Naive thymus-derived CD8-positive, alpha-beta T cell (primary cell): Measurements from ENCODE around the gene C11orf98. TPM values are rescaled to one million over a fixed set of nuclear protein-coding genes. Genes with fewer than 3 reads are reported as not detected.
A peak's percentile ranks its signal among the peaks of the same experiment; 100 is the strongest.
"Not testable (repeated sequence)": the region's sequence is repeated elsewhere in the genome, so short reads cannot be mapped to it uniquely, and the experiment has no call there.

Experiments used
- ATAC-seq, 2 donors: fragments of 150-1000 bp; cut with Tn5 transposase in 1 of 2; sonication (Bioruptor Pico), chemical (Tn5 transposase) in 1 of 2; 1 replicate in 1 of 2; 2 replicates in 1 of 2; pipeline ENCODE4 v1.10.0; 2021; ENCODE audit warnings: mild to moderate bottlenecking in 2 of 2, moderate library complexity in 2 of 2
- POLR2A ChIA-PET: fragments of 350-600 bp; sonication (Branson Sonifier 250); formaldehyde crosslinking; loops from one replicate; lab custom pipeline; 2021; ENCODE audit warnings: antibody characterized with exemption; lab: Charles Lee
- DNase-seq, 10 donors: peaks; one replicate each; pipeline versions ENCODE4 v3.0.0 to v3.0.0-alpha.2; 2020 to 2022
- H3K27ac Mint-ChIP-seq, 10 donors: one replicate each; pipeline ENCODE4 v1.8.0; 2020 to 2022; ENCODE audit warnings: mild to moderate bottlenecking in 10 of 10, mixed read lengths in 10 of 10, moderate library complexity in 4 of 10, inconsistent platforms in 1 of 10
- H3K27me3 Mint-ChIP-seq, 5 donors: one replicate each; pipeline ENCODE4 v1.8.0; 2021 to 2022; ENCODE audit warnings: mixed read lengths in 5 of 5
- H3K36me3 Mint-ChIP-seq, 3 donors: one replicate each; pipeline ENCODE4 v1.8.0; 2020 to 2022; ENCODE audit warnings: mixed read lengths in 3 of 3, mild to moderate bottlenecking in 2 of 3, inconsistent platforms in 1 of 3
- H3K4me1 Mint-ChIP-seq, 4 donors: one replicate each; pipeline ENCODE4 v1.8.0; 2021 to 2022; ENCODE audit warnings: mixed read lengths in 4 of 4
- H3K4me3 Mint-ChIP-seq, 10 donors: one replicate each; pipeline ENCODE4 v1.8.0; 2020 to 2022; ENCODE audit warnings: mild to moderate bottlenecking in 10 of 10, mixed read lengths in 10 of 10, moderate library complexity in 6 of 10, inconsistent platforms in 1 of 10
- H3K9me3 Mint-ChIP-seq, 9 donors: one replicate each; pipeline ENCODE4 v1.8.0; 2020 to 2022; ENCODE audit warnings: mixed read lengths in 9 of 9, mild to moderate bottlenecking in 3 of 9, inconsistent platforms in 1 of 9, moderate library complexity in 1 of 9
- polyA plus RNA-seq, 3 donors: library from polyadenylated mRNA; unstranded; fragments of 300-500 nt; fragmentation: Illumina TruSeq; gene quantifications; one replicate each; pipeline ENCODE4 v1.2.3, GENCODE V29; 2021
- total RNA-seq, 8 experiments: library from RNA in 2 of 8; stranded (reverse) in 2 of 8; gene quantifications; one replicate each; pipeline ENCODE4 v1.2.3 and lab custom pipeline; 2021 to 2026

C11orf98 gene
- total and polyA plus RNA-seq, 5 experiments from 2014 or later, result 51.8 to 149 (median 99.9) TPM

GRCh38 chr11:62680825-62681240 lies 15.8 kb upstream of the C11orf98 start:
- Mint-ChIP-seq H3K27ac (peak overlapping the region; percentile 68 to 95 (median 84)), H3K4me1 (peaks cover 17 to 37% (median 34%) of the 10 kb centered on the region in 4 donors), H3K4me3 (peak overlapping the region; percentile 36 to 80 (median 63)), H3K9me3 (no peaks in the 10 kb centered on the region), H3K36me3 (peaks cover 0 to 27% (median 4%) of the 10 kb centered on the region in 3 donors), H3K27me3 (no peaks in the 10 kb centered on the region)
- peak in 8 of 10 donors; percentile 13 to 62 (median 34) for DNase-seq
- POLR2A ChIA-PET, result interaction anchor here (0.5 to 3.6 kb wide), 20 partner anchors 10 to 200 kb away, joined by 3 to 45 read pairs (median 5); partner anchors contain the start of genes B3GAT3, C11orf98, CSKMT and HNRNPUL2
- ATAC-seq, result peak; percentile 70 to 77

GRCh38 chr11:62678770-62679696 lies 14.0 kb upstream of the C11orf98 start, which contains the start of gene UBXN1:
TSS of gene UBXN1 (minus strand) at chr11:62679073. CDS start at chr11:62678923, 150 bp downstream.
- peak; percentile 84 to 87 for ATAC-seq
- peaks cover 0 to 37% (median 4%) of the 10 kb centered on the region in 3 donors for H3K36me3 Mint-ChIP-seq
- DNase-seq, result peak; percentile 68 to 89 (median 78)
- no peaks in the 10 kb centered on the region for H3K9me3 Mint-ChIP-seq
- peak within 1 kb of the TSS; percentile 94 to 98 (median 95) for H3K27ac Mint-ChIP-seq
- H3K4me3 Mint-ChIP-seq, result peak within 1 kb of the TSS; percentile 86 to 94 (median 90)
- POLR2A ChIA-PET, result interaction anchor here (0.6 to 3.3 kb wide), 24 partner anchors 8 to 162 kb away, joined by 3 to 28 read pairs (median 6); partner anchors contain the start of genes B3GAT3, C11orf98, CSKMT and EEF1G
- no peaks in the 10 kb centered on the region for H3K27me3 Mint-ChIP-seq
- H3K4me1 Mint-ChIP-seq, result peaks cover 19 to 42% (median 38%) of the 10 kb centered on the region in 4 donors

- DNase-seq, result no peak
- Mint-ChIP-seq H3K4me3 (peak overlapping the region; percentile 86 to 94 (median 90)), H3K9me3 (no peaks in the 10 kb centered on the region), H3K4me1 (peaks cover 19 to 48% (median 40%) of the 10 kb centered on the region in 4 donors), H3K27me3 (no peaks in the 10 kb centered on the region), H3K36me3 (peaks cover 0 to 39% (median 4%) of the 10 kb centered on the region in 3 donors), H3K27ac (peak overlapping the region; percentile 94 to 98 (median 95))
- POLR2A ChIA-PET, result interaction anchor here (0.6 to 3.3 kb wide), 13 partner anchors 11 to 163 kb away, joined by 3 to 27 read pairs (median 5); partner anchors contain the start of genes C11orf98, CSKMT, GANAB and HNRNPUL2
- ATAC-seq, result no peak
Observed at GRCh38 chr11:62678433-62678769, 13.4 kb upstream of the C11orf98 start.

GRCh38 chr11:62677714-62678113 lies 12.7 kb upstream of the C11orf98 start:
- H3K4me1 Mint-ChIP-seq, result peaks cover 19 to 54% (median 45%) of the 10 kb centered on the region in 4 donors
- ATAC-seq, result no peak

GRCh38 chr11:62677156-62677555 lies 12.1 kb upstream of the C11orf98 start:
- ATAC-seq (no peak), DNase-seq (no peak)
- Mint-ChIP-seq H3K4me1 (peaks cover 19 to 59% (median 51%) of the 10 kb centered on the region in 4 donors), H3K36me3 (peaks cover 0 to 39% (median 4%) of the 10 kb centered on the region in 3 donors), H3K27me3 (no peaks in the 10 kb centered on the region), H3K4me3 (peak overlapping the region; percentile 23 to 94 (median 88)), H3K9me3 (no peaks in the 10 kb centered on the region), H3K27ac (peak overlapping the region; percentile 67 to 98 (median 88))
- POLR2A ChIA-PET, result interaction anchor here (0.8 to 5.8 kb wide), 9 partner anchors 11 to 164 kb away, joined by 3 to 59 read pairs (median 4); partner anchors contain the start of genes BSCL2, C11orf98, CSKMT and GNG3

More at GRCh38 chr11:62677714-62678113, 12.7 kb upstream of the C11orf98 start:
- POLR2A ChIA-PET, result interaction anchor here (0.8 to 5.8 kb wide), 6 partner anchors 11 to 164 kb away, joined by 3 to 59 read pairs (median 4); partner anchors contain the start of genes C11orf98, CSKMT, HNRNPUL2 and INTS5
- Mint-ChIP-seq H3K4me3 (peak overlapping the region; percentile 86 to 94 (median 90)), H3K9me3 (no peaks in the 10 kb centered on the region), H3K36me3 (peaks cover 0 to 39% (median 4%) of the 10 kb centered on the region in 3 donors), H3K27me3 (no peaks in the 10 kb centered on the region), H3K27ac (peak overlapping the region; percentile 94 to 98 (median 95))
- DNase-seq, result no peak

GRCh38 chr11:62676698-62677097 lies 11.7 kb upstream of the C11orf98 start:
- Mint-ChIP-seq H3K27ac (peak overlapping the region in 9 of 10 donors; percentile 67 to 98 (median 88)), H3K4me3 (peak overlapping the region in 7 of 10 donors; percentile 60 to 94 (median 91)), H3K36me3 (peaks cover 0 to 39% (median 4%) of the 10 kb centered on the region in 3 donors), H3K4me1 (peaks cover 21 to 62% (median 54%) of the 10 kb centered on the region in 4 donors), H3K27me3 (no peaks in the 10 kb centered on the region), H3K9me3 (no peaks in the 10 kb centered on the region)
- DNase-seq (no peak), ATAC-seq (no peak)
- POLR2A ChIA-PET, result interaction anchor here (0.6 to 5.8 kb wide), 10 partner anchors 10 to 163 kb away, joined by 3 to 59 read pairs (median 4); partner anchors contain the start of genes BSCL2, C11orf98, CSKMT and GNG3

- Mint-ChIP-seq H3K36me3 (peaks cover 0 to 39% (median 4%) of the 10 kb centered on the region in 3 donors), H3K4me1 (peaks cover 26 to 70% (median 59%) of the 10 kb centered on the region in 4 donors)
- ATAC-seq, H3K4me3 Mint-ChIP-seq, H3K27me3 Mint-ChIP-seq, DNase-seq, H3K27ac Mint-ChIP-seq, H3K9me3 Mint-ChIP-seq: not testable (repeated sequence)
- POLR2A ChIA-PET, result interaction anchor here (0.6 to 14.7 kb wide), 4 partner anchors 9 to 175 kb away, joined by 3 to 541 read pairs (median 155); partner anchors contain the start of genes C11orf98, CSKMT, GANAB and INTS5
Observed at GRCh38 chr11:62675415-62675814, 10.4 kb upstream of the C11orf98 start.

- DNase-seq (no peak), ATAC-seq (no peak)
- Mint-ChIP-seq H3K27ac (peak overlapping the region in 9 of 10 donors; percentile 4 to 99 (median 84)), H3K36me3 (peaks cover 0 to 34% (median 4%) of the 10 kb centered on the region in 3 donors), H3K9me3 (no peaks in the 10 kb centered on the region), H3K4me1 (peaks cover 27 to 73% (median 56%) of the 10 kb centered on the region in 4 donors), H3K27me3 (no peaks in the 10 kb centered on the region), H3K4me3 (peak overlapping the region; percentile 96 to 100 (median 98))
- POLR2A ChIA-PET, result interaction anchor here (1.3 to 14.7 kb wide), 9 partner anchors 7 to 208 kb away, joined by 3 to 541 read pairs (median 38); partner anchors contain the start of genes BSCL2, C11orf98, CSKMT and EEF1G
Observed at GRCh38 chr11:62673196-62673525, 8.2 kb upstream of the C11orf98 start.

GRCh38 chr11:62671608-62672389 lies 6.8 kb upstream of the C11orf98 start, which contains the start of the genes LBHD1 and UQCC3:
TSS of gene LBHD1 (minus strand) at chr11:62672267. CDS start at chr11:62670031, 2,236 bp downstream.
TSS of gene UQCC3 (plus strand) at chr11:62671673. CDS start at chr11:62671746, 73 bp downstream.
- Mint-ChIP-seq H3K36me3 (peaks cover 0 to 27% (median 0%) of the 10 kb centered on the region in 3 donors), H3K9me3 (no peaks in the 10 kb centered on the region), H3K27me3 (no peaks in the 10 kb centered on the region), H3K4me3 (peak within 1 kb of the TSS; percentile 96 to 100 (median 98)), H3K27ac (peak within 1 kb of the TSS; percentile 92 to 99 (median 96)), H3K4me1 (peaks cover 22 to 67% (median 50%) of the 10 kb centered on the region in 4 donors)
- POLR2A ChIA-PET, result interaction anchor here (0.6 to 14.7 kb wide), 35 partner anchors 9 to 247 kb away, joined by 3 to 541 read pairs (median 6); partner anchors contain the start of genes B3GAT3, BSCL2, EEF1G and EML3
- DNase-seq, result peak; percentile 52 to 85 (median 68)
- ATAC-seq, result peak; percentile 75 to 76

- no peak for DNase-seq
- no peaks in the 10 kb centered on the region for H3K9me3 Mint-ChIP-seq
- H3K36me3 Mint-ChIP-seq, result peaks cover 0 to 24% (median 0%) of the 10 kb centered on the region in 3 donors
- H3K4me1 Mint-ChIP-seq, result peaks cover 24 to 67% (median 52%) of the 10 kb centered on the region in 4 donors
- peak overlapping the region; percentile 92 to 99 (median 96) for H3K27ac Mint-ChIP-seq
- no peaks in the 10 kb centered on the region for H3K27me3 Mint-ChIP-seq
- POLR2A ChIA-PET, result interaction anchor here (0.6 to 14.7 kb wide), 30 partner anchors 8 to 247 kb away, joined by 3 to 541 read pairs (median 6); partner anchors contain the start of genes B3GAT3, BSCL2, EEF1G and EML3
- ATAC-seq, result peak; percentile 45 to 48
- peak overlapping the region; percentile 96 to 100 (median 98) for H3K4me3 Mint-ChIP-seq
Observed at GRCh38 chr11:62671236-62671607, 6.2 kb upstream of the C11orf98 start.
